SU-DHL-6 (cell line): ENCODE measurements around the gene HBEGF.

ENCODE experiments used
- H2AFZ ChIP-seq: fragments of 200-600 bp; sonication (generic); 2 replicates; pipeline ENCODE4 v1.6.1; 2014; ENCODE audit warnings: low read depth, mild to moderate bottlenecking, moderate library complexity, mixed read lengths, antibody characterized with exemption, low read length; ENCODE audit not compliant: severe bottlenecking
- H3F3A ChIP-seq: fragments of 200-600 bp; shearing (Covaris generic); 2 replicates; pipeline ENCODE4 v1.6.0; 2016; ENCODE audit warnings: antibody characterized with exemption, mild to moderate bottlenecking; ENCODE audit not compliant: insufficient read depth
- H3K27ac ChIP-seq: fragments of 200-600 bp; sonication (generic); 2 replicates; pipeline ENCODE4 v1.5.1; 2016; ENCODE audit warnings: low read depth, mild to moderate bottlenecking, low read length, moderate library complexity, mixed read lengths
- H3K27me3 ChIP-seq: fragments of 200-600 bp; sonication (generic), shearing (Covaris generic); 2 replicates; pipeline ENCODE4 v1.6.0; 2014; ENCODE audit warnings: mild to moderate bottlenecking, low read length
- H3K36me3 ChIP-seq: fragments of 200-600 bp; sonication (generic); 2 replicates; pipeline ENCODE4 v1.6.1; 2014; ENCODE audit warnings: mild to moderate bottlenecking, low read length, mixed read lengths
- H3K4me2 ChIP-seq: fragments of 300-600, 200-600 bp; shearing (Covaris generic), sonication (generic); 2 replicates; pipeline ENCODE4 v1.6.0; 2014; ENCODE audit warnings: low read length, low read depth, mild to moderate bottlenecking; ENCODE audit not compliant: poor library complexity, severe bottlenecking
- H3K4me3 ChIP-seq: fragments of 200-600 bp; sonication (generic); 2 replicates; pipeline ENCODE4 v1.5.1; 2014; ENCODE audit warnings: antibody characterized with exemption, low read length, mild to moderate bottlenecking, mixed read lengths; ENCODE audit not compliant: insufficient read depth, poor library complexity, severe bottlenecking
- H3K79me2 ChIP-seq: fragments of 200-600 bp; sonication (generic); 2 replicates; pipeline ENCODE4 v1.6.1; 2014; ENCODE audit warnings: mild to moderate bottlenecking, low read length, moderate library complexity; ENCODE audit not compliant: insufficient read depth
- H3K9ac ChIP-seq: fragments of 200-600 bp; sonication (generic); 2 replicates; pipeline ENCODE4 v1.7.0; 2014; ENCODE audit warnings: mild to moderate bottlenecking, low read length
- H3K9me2 ChIP-seq: fragments of 200-600 bp; sonication (generic); replicated peaks from 2 replicates; pipeline ENCODE4 v1.6.1; 2014; ENCODE audit warnings: low read length; ENCODE audit not compliant: insufficient read depth
- H3K9me3 ChIP-seq: fragments of 200-600 bp; sonication (generic); 2 replicates; pipeline ENCODE4 v1.6.1; 2014; ENCODE audit warnings: low read length, mixed read lengths; ENCODE audit not compliant: insufficient read depth
- H4K20me1 ChIP-seq: fragments of 200-600 bp; sonication (generic); 2 replicates; pipeline ENCODE4 v1.6.1; 2014; ENCODE audit warnings: low read depth, mild to moderate bottlenecking, antibody characterized with exemption, low read length, moderate library complexity, mixed read lengths
- EZH2phosphoT487 ChIP-seq: fragments of 200-600 bp; sonication (generic), shearing (Covaris generic); conservative IDR thresholded peaks from 2 replicates; pipeline ENCODE4 v1.6.1; 2018; ENCODE audit warnings: mild to moderate bottlenecking, antibody characterized with exemption, low read length, moderate library complexity, mixed read lengths
- TF ChIP-seq, protein P1 (sequence below): fragments of 200-600 bp; sonication (generic); IDR thresholded peaks from one replicate; pipeline ENCODE4 v1.5.1; 2017; ENCODE audit warnings: antibody characterized with exemption, mild to moderate bottlenecking, low read length, moderate library complexity; ENCODE audit not compliant: insufficient read depth, poor library complexity, severe bottlenecking

HBEGF gene

DNA sequence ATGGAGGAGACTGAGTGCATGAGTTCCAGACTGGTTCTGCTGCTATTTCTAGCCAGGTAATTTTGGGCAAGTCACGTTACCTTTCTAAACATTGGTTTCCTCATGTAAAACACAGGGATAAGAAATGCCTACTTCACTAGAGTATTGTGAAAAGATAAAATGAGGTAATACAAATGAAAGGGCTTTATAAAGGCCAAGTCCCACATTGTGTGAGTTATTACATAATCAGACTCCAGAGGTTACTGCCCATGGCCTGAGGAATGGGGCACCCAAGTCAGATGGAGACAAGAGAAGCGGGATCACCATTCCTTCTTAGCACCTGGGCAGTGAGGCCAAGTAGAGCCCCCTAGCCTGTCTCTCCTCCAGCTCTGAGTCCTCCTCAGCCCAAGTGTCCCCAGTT is 7.5 kb downstream of the HBEGF start:
- TF ChIP-seq, protein P1, sequence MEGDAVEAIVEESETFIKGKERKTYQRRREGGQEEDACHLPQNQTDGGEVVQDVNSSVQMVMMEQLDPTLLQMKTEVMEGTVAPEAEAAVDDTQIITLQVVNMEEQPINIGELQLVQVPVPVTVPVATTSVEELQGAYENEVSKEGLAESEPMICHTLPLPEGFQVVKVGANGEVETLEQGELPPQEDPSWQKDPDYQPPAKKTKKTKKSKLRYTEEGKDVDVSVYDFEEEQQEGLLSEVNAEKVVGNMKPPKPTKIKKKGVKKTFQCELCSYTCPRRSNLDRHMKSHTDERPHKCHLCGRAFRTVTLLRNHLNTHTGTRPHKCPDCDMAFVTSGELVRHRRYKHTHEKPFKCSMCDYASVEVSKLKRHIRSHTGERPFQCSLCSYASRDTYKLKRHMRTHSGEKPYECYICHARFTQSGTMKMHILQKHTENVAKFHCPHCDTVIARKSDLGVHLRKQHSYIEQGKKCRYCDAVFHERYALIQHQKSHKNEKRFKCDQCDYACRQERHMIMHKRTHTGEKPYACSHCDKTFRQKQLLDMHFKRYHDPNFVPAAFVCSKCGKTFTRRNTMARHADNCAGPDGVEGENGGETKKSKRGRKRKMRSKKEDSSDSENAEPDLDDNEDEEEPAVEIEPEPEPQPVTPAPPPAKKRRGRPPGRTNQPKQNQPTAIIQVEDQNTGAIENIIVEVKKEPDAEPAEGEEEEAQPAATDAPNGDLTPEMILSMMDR, result no peak
- TF ChIP-seq EZH2phosphoT487, result no peak
- Histone ChIP-seq H3K4me3 (no peak overlapping the region), H3K9me2 (no peaks in the 10 kb centered on the region), H2AFZ (no peak overlapping the region), H3F3A (no peaks in the 10 kb centered on the region), H3K36me3 (no peaks in the 10 kb centered on the region), H3K27me3 (no peaks in the 10 kb centered on the region), H3K27ac (no peak overlapping the region), H3K4me2 (no peak overlapping the region), H3K9me3 (no peaks in the 10 kb centered on the region), H3K79me2 (no peaks in the 10 kb centered on the region), H3K9ac (no peak overlapping the region), H4K20me1 (no peaks in the 10 kb centered on the region)

DNA sequence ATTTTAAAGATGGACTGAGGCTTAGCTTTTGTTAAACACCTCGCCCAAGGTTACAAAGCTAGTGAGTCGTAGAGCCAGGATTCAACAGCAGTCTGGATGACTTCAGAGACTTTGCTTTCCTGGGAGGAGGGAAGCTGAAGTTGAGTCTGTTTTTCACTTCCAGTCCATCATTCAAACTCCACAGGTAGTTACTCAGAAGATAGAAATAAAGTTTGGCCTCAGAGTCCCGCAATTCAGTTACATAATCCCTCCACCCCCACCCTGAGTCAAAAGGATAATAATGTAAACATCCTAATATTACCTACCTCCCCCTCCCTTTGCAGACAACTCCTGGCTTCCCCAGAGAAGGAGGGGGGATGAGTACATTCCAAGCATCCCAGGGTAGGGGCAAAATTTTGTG is 8.1 kb downstream of the HBEGF start:
- H3K9me2 ChIP-seq, result no peaks in the 10 kb centered on the region
- H3K79me2 ChIP-seq, result no peaks in the 10 kb centered on the region
- no peak overlapping the region for H3K27ac ChIP-seq
- H2AFZ ChIP-seq, result no peak overlapping the region
- H3K9me3 ChIP-seq, result no peaks in the 10 kb centered on the region
- no peaks in the 10 kb centered on the region for H3K27me3 ChIP-seq
- H3F3A ChIP-seq, result no peaks in the 10 kb centered on the region
- no peak for TF ChIP-seq EZH2phosphoT487
- TF ChIP-seq, protein P1, result no peak
- no peaks in the 10 kb centered on the region for H3K36me3 ChIP-seq
- H3K9ac ChIP-seq, result no peak overlapping the region
- H3K4me2 ChIP-seq, result no peak overlapping the region
- H3K4me3 ChIP-seq, result no peak overlapping the region
- H4K20me1 ChIP-seq, result no peaks in the 10 kb centered on the region

DNA sequence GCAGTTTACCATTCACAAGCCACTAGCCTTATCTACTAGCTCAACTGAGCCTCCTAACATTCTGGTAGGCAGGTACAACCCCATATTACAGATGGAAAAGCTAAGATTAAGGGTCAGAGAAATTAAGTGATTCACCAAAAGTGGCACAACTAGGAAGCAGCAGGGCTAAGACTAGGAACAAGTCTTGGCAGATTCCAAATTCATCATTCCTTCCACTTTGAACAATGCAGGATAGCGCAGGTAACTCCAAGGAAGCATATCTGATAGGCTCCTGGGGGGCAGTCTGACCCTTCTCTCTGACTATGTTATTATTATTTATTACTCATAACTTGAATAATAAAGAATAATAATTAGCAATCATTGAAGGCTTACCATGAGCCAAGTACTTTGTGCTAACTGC is 8.5 kb downstream of the HBEGF start:
- H3K36me3 ChIP-seq, result no peaks in the 10 kb centered on the region
- no peaks in the 10 kb centered on the region for H4K20me1 ChIP-seq
- H3K79me2 ChIP-seq, result no peaks in the 10 kb centered on the region
- H3F3A ChIP-seq, result no peaks in the 10 kb centered on the region
- no peak for TF ChIP-seq EZH2phosphoT487
- TF ChIP-seq, protein P1, result no peak
- no peaks in the 10 kb centered on the region for H3K9me3 ChIP-seq
- no peaks in the 10 kb centered on the region for H3K9me2 ChIP-seq
- H3K27ac ChIP-seq, result no peak overlapping the region
- H3K4me3 ChIP-seq, result no peak overlapping the region
- no peak overlapping the region for H3K4me2 ChIP-seq
- no peak overlapping the region for H2AFZ ChIP-seq
- no peaks in the 10 kb centered on the region for H3K27me3 ChIP-seq
- H3K9ac ChIP-seq, result no peak overlapping the region

GRCh38 chr5:140336388-140336787 is 10.0 kb downstream of the HBEGF start:
- Histone ChIP-seq H4K20me1 (no peaks in the 10 kb centered on the region), H2AFZ (no peak overlapping the region), H3K9me3 (no peaks in the 10 kb centered on the region), H3K36me3 (no peaks in the 10 kb centered on the region), H3K9ac (no peak overlapping the region), H3K27me3 (no peaks in the 10 kb centered on the region), H3K27ac (no peak overlapping the region), H3K4me3 (no peak overlapping the region), H3K79me2 (no peaks in the 10 kb centered on the region), H3K4me2 (no peak overlapping the region), H3K9me2 (no peaks in the 10 kb centered on the region), H3F3A (no peaks in the 10 kb centered on the region)
- TF ChIP-seq, protein P1, result no peak
- no peak for TF ChIP-seq EZH2phosphoT487
